Peyer's patch (tissue), 4 donors: ENCODE data around the gene DMD. TPM values are rescaled to one million over a fixed set of nuclear protein-coding genes. Genes with fewer than 3 reads are reported as not detected.
A peak's percentile ranks its signal among the peaks of the same experiment; 100 is the strongest.

Experiments used
- DNase-seq, 3 donors: peaks; one replicate each; pipeline ENCODE4 v3.0.0-alpha.2; 2017 to 2019
- H3K27ac ChIP-seq, 4 donors: fragments of 200-600 bp; sonication (generic); one replicate each; pipeline ENCODE4 v1.5.1; 2016 to 2019
- H3K27me3 ChIP-seq, 2 donors: fragments of 200-600 bp; sonication (generic); one replicate each; pipeline ENCODE4 v1.5.1; 2019
- H3K36me3 ChIP-seq, 3 donors: fragments of 200-600 bp; sonication (generic); one replicate each; pipeline ENCODE4 v1.5.1; 2016 to 2019
- H3K4me1 ChIP-seq, 4 donors: fragments of 200-600 bp; sonication (generic); one replicate each; pipeline ENCODE4 v1.5.1; 2016 to 2019
- H3K4me3 ChIP-seq, 4 donors: fragments of 200-600 bp; sonication (generic); 1 replicate in 3 of 4; 2 replicates in 1 of 4; pipeline ENCODE4 v1.5.1; 2016 to 2019; ENCODE audit warnings: mild to moderate bottlenecking in 1 of 4
- H3K9me3 ChIP-seq, 4 donors: fragments of 200-600 bp; sonication (generic); one replicate each; pipeline ENCODE4 v1.5.1; 2016 to 2019; ENCODE audit warnings: mild to moderate bottlenecking in 1 of 4
- POLR2A ChIP-seq, 2 donors: fragments of 450-650 bp; IDR thresholded peaks; one replicate each; pipeline ENCODE4 v1.5.1; 2017; ENCODE audit warnings: antibody characterized with exemption in 2 of 2, mild to moderate bottlenecking in 2 of 2, moderate library complexity in 2 of 2
- total RNA-seq, 4 donors: library from RNA; depleted of rRNA; stranded (reverse); fragments of >200 nt; gene quantifications; one replicate each; pipeline ENCODE4 v1.1.0, GENCODE V29; 2016
- TF ChIP-seq, protein P1 (sequence below), 6 experiments: fragments of 450-650 bp in 4 of 6; fragments of 200-600 bp in 2 of 6; sonication (generic) in 1 of 6; IDR thresholded peaks; one replicate each; pipeline ENCODE4 v1.5.1; 2017 to 2019; ENCODE audit warnings: antibody characterized with exemption in 6 of 6, mild to moderate bottlenecking in 3 of 6, moderate library complexity in 1 of 6

The DMD gene
- total RNA-seq, 4 donors from 2014 or later, result 15.8 to 109 (median 19.1) TPM

DNA sequence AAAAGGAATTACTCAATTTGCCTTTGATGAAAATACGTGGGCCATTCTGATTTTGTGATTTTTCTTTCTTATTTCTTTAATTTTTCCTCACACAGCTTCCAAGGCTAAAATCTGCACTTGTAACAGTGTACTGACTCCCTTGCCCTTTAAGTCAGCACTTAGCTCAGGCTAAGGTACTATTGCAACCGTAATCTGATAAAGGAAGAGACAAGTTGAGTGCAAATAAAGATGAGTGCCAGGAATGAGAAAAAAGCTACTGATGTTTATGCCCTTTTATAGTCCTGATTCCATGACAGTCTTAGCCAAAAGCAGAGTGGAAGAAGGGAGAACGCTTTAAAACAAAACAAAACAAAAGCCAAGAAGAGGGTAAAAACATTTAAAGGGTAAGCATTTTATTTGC lies 6.0 kb downstream of the DMD start:
- no peaks in the 10 kb centered on the region for H3K36me3 ChIP-seq
- no peak for TF ChIP-seq POLR2A (IDR thresholded peaks at IDR 0.05)
- TF ChIP-seq, protein P1, sequence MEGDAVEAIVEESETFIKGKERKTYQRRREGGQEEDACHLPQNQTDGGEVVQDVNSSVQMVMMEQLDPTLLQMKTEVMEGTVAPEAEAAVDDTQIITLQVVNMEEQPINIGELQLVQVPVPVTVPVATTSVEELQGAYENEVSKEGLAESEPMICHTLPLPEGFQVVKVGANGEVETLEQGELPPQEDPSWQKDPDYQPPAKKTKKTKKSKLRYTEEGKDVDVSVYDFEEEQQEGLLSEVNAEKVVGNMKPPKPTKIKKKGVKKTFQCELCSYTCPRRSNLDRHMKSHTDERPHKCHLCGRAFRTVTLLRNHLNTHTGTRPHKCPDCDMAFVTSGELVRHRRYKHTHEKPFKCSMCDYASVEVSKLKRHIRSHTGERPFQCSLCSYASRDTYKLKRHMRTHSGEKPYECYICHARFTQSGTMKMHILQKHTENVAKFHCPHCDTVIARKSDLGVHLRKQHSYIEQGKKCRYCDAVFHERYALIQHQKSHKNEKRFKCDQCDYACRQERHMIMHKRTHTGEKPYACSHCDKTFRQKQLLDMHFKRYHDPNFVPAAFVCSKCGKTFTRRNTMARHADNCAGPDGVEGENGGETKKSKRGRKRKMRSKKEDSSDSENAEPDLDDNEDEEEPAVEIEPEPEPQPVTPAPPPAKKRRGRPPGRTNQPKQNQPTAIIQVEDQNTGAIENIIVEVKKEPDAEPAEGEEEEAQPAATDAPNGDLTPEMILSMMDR (IDR thresholded peaks at IDR 0.05), result no peak
- H3K4me1 ChIP-seq, result no peaks in the 10 kb centered on the region
- H3K27ac ChIP-seq, result peak overlapping the region in 1 of 4 donors; percentile 61
- H3K27me3 ChIP-seq, result no peaks in the 10 kb centered on the region
- no peaks in the 10 kb centered on the region for H3K9me3 ChIP-seq
- no peak overlapping the region for H3K4me3 ChIP-seq
- no peak for DNase-seq

DNA sequence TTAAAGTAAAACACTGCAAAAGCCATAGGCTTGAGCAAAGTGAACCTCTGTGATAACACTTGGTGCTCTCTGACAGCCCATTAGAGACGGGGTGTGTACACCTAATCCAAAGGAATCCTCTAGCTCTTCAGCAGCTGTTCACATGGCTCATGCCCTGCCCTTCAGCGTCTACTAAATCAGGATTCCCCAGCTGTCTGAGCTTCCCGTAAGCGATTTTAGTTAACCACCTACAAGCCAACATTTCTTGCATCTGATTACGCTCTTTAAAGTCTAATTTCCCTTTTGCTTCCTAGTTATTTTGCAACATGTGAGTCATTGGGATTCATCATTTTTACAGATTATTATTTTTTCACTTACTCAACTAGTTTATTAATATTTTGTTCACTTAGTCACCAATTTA lies 6.5 kb downstream of the DMD start:
- Histone ChIP-seq H3K4me1 (no peaks in the 10 kb centered on the region), H3K4me3 (no peak overlapping the region), H3K27ac (peak overlapping the region in 1 of 4 donors; percentile 61), H3K36me3 (no peaks in the 10 kb centered on the region), H3K27me3 (no peaks in the 10 kb centered on the region), H3K9me3 (no peaks in the 10 kb centered on the region)
- DNase-seq, result no peak
- no peak for TF ChIP-seq POLR2A (IDR thresholded peaks at IDR 0.05)
- TF ChIP-seq, protein P1 (IDR thresholded peaks at IDR 0.05), result no peak

DNA sequence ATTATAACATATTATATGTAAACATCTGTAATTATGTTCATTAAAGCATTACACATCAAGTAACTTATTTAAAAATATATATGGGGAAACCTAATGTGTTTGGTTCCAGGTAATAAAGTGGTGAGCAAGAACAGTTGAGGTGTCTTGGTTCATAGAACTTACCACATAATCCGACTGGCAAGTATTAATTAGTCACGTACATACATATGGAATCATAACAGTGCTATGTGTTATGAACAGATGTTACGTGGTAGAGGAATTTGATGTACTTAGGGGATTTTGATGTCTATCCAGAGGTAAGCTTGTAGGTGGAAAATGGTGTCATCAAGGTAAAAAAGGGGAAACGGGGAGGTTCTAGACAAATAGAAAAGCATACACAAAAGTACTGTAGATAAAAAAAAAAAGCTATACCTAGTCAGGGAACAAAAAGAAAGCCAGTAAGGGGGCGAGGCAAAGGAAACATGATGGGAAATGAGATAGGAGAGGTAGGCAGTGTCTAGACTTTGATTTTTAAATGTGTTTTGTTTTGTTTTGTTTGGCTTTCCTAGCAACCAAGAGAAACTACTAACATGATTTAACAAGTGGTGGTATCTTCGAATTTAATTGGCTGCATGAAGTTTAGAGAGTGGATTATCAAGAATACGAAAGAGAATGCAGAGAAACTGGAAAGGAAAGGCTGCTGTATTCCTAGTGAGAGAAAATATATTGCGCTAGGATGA lies 12.6 kb downstream of the DMD start:
- Histone ChIP-seq H3K9me3 (no peaks in the 10 kb centered on the region), H3K4me3 (no peak overlapping the region), H3K27ac (no peak overlapping the region), H3K36me3 (no peaks in the 10 kb centered on the region), H3K27me3 (no peaks in the 10 kb centered on the region), H3K4me1 (no peaks in the 10 kb centered on the region)
- TF ChIP-seq, protein P1 (IDR thresholded peaks at IDR 0.05), result no peak
- TF ChIP-seq POLR2A (IDR thresholded peaks at IDR 0.05), result no peak
- DNase-seq, result no peak

DNA sequence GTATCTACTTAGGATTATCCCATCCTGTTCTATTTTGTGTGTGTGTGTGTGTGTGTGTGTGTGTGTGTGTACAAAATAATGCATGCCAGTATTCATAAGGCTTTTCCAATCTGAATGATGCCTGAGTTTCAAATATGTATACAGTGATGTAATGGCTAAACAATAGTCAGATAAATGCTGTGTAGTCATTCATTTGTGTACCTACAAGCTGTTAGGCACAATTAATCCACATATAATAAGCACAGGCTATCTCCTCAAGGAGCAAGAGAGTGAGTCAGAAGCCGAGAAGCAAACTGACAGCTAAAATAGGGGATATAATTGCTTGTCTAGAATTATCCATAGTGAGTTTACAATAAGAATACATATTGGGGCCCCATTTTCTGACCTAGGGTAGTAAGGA lies 15.7 kb downstream of the DMD start:
- H3K4me1 ChIP-seq, result no peaks in the 10 kb centered on the region
- H3K27ac ChIP-seq, result peak overlapping the region in 1 of 4 donors; percentile 45
- no peaks in the 10 kb centered on the region for H3K9me3 ChIP-seq
- H3K4me3 ChIP-seq, result no peak overlapping the region
- TF ChIP-seq POLR2A (IDR thresholded peaks at IDR 0.05), result no peak
- TF ChIP-seq, protein P1 (IDR thresholded peaks at IDR 0.05), result no peak
- no peak for DNase-seq
- H3K27me3 ChIP-seq, result no peaks in the 10 kb centered on the region
- no peaks in the 10 kb centered on the region for H3K36me3 ChIP-seq

DNA sequence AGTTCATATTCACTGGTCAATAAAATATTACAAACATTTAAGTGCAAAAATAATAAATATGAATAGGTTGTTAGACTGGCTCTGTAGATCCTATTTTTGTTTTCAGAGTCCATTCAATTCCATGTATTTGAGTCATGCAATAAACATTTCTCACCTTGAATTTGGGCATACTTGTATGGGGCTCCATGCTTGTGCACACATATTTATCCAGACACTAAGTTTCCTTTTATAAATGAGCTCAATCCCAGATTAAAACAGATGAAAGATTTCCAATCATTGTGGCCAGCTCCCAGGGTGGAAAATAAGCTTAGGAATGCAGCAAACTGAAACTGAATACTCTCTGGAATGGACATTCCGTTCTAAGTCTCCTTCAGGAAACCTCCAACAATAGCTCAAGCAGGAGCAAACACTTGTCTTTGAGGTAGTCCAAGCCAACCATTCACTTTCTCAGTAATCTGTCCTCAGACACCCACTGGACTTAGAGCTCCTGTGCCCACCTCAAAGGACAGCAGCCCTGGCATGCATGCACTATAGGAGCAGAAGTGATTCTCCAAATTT lies 16.4 kb downstream of the DMD start:
- H3K27ac ChIP-seq, result peak overlapping the region in 2 of 4 donors; percentile 45 to 46
- TF ChIP-seq POLR2A (IDR thresholded peaks at IDR 0.05), result no peak
- TF ChIP-seq, protein P1 (IDR thresholded peaks at IDR 0.05), result no peak
- no peaks in the 10 kb centered on the region for H3K36me3 ChIP-seq
- H3K9me3 ChIP-seq, result no peaks in the 10 kb centered on the region
- H3K4me1 ChIP-seq, result no peaks in the 10 kb centered on the region
- H3K4me3 ChIP-seq, result no peak overlapping the region
- DNase-seq, result no peak
- H3K27me3 ChIP-seq, result no peaks in the 10 kb centered on the region
